Measurements from ENCODE around the gene PPFIA2. TPM values are rescaled to one million over a fixed set of nuclear protein-coding genes. Genes with fewer than 3 reads are reported as not detected.

PPFIA2 gene
- total and polyA plus RNA-seq, 10 of the 15 experiments (the other 5 are each of a cell fraction or from before 2014, with no cell fraction given) = 0.06 to 0.39 (median 0.18) TPM; not detected in 6

DNA sequence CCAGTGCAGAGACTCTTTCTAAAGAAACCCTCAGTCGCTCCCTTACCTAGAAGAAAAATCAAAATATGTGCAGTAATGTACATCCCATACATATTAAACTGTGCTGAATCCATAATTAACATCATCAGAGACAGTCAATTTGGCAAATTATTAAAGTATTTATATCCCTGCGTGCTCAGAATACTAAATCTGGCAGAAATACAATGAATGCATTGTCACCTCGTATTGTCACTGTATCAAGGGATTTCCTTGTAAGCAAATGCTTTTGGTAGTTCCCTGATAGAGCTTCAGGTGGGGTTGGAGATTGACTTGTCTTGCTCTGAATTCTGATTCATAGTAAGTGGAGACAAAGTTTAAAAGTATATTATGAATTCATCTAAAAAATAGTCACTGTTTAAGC lies 319.1 kb downstream of the PPFIA2 start:
- BruUV-seq (replicated peaks) = no TSS peak
- CTCF ChIA-PET = interaction anchor here (1.2 to 1.8 kb wide), 3 partner anchors 8 to 12 kb away, joined by 3 to 5 read pairs (median 4); no protein-coding TSS in a partner anchor
- RAD21 ChIA-PET (ENCODE audit: unreplicated experiment) = no interaction called here
- no peaks in the 10 kb centered on the region for H3K4me1 ChIP-seq (ENCODE audit: control insufficient read depth, insufficient read depth, low read length)
- in situ Hi-C loops (cut with MboI) (no loop called here), intact Hi-C loops (cut with micrococcal nuclease; ENCODE audit: unreplicated experiment) (no loop called here)
- FAIRE-seq (no peak), DNase-seq (ENCODE audit: low read depth, low spot score) (no peak), ATAC-seq (no peak)
- SMC1A ChIA-PET (ENCODE audit: uncharacterized antibody, unreplicated experiment) = no interaction called here
- H3K36me3 ChIP-seq (ENCODE audit: control insufficient read depth in 2 of 2, insufficient read depth in 2 of 2, low read length in 1 of 2) = no peaks in the 10 kb centered on the region
- H3K9ac ChIP-seq (ENCODE audit: control insufficient read depth, insufficient read depth, low read length) = no peak overlapping the region
- H3K27me3 ChIP-seq (replicated peaks in 1 of 2; ENCODE audit: control insufficient read depth in 2 of 2, insufficient read depth in 2 of 2, low read length in 1 of 2) = no peaks in the 10 kb centered on the region
- no peak overlapping the region for H3K4me3 ChIP-seq
- H3K4me2 ChIP-seq (ENCODE audit: control insufficient read depth, insufficient read depth) = no peak overlapping the region
- no peaks in the 10 kb centered on the region for H3K9me3 ChIP-seq (replicated peaks; ENCODE audit: control insufficient read depth, insufficient read depth, low read length)
- TF ChIP-seq KDM1A (IDR thresholded peaks at IDR 0.05; ENCODE audit: borderline replicate concordance) = no peak
- TF ChIP-seq SRF (IDR thresholded peaks at IDR 0.05; ENCODE audit: low read depth in 2 of 2, low read length in 2 of 2) = no peak
- no peak for TF ChIP-seq MEF2B (IDR thresholded peaks at IDR 0.05; ENCODE audit: partially characterized antibody, poor library complexity, severe bottlenecking)
- no peak for TF ChIP-seq GABPA (IDR thresholded peaks at IDR 0.05; ENCODE audit: low read depth)
- no peak for TF ChIP-seq IRF4 (IDR thresholded peaks at IDR 0.05; ENCODE audit: low read depth, low read length)
- TF ChIP-seq POLR2A (IDR thresholded peaks at IDR 0.05; ENCODE audit: low read depth, low read length) = no peak
- no peak for TF ChIP-seq HDAC2 (IDR thresholded peaks at IDR 0.05)
- TF ChIP-seq BCL3 (IDR thresholded peaks at IDR 0.05; ENCODE audit: borderline replicate concordance, insufficient read depth, low read depth, low read length, poor library complexity, severe bottlenecking) = no peak
- TF ChIP-seq CHD4 (IDR thresholded peaks at IDR 0.05) = no peak
- no peak for TF ChIP-seq EED (IDR thresholded peaks at IDR 0.05; ENCODE audit: low read depth)
- TF ChIP-seq NFYB (IDR thresholded peaks at IDR 0.05; ENCODE audit: insufficient read depth, low read depth, low read length) = no peak
- no peak for TF ChIP-seq ELK1 (IDR thresholded peaks at IDR 0.05; ENCODE audit: low read depth, low read length)
- TF ChIP-seq POU2F2 (IDR thresholded peaks at IDR 0.05; ENCODE audit: borderline replicate concordance, low read depth, low read length) = no peak
- no peak for TF ChIP-seq CTCF (IDR thresholded peaks at IDR 0.05 in 2 of 3, conservative IDR thresholded peaks at IDR 0.05 in 1 of 3; ENCODE audit: control insufficient read depth in 2 of 3, extremely low read depth in 1 of 3, insufficient read depth in 1 of 3, low read depth in 3 of 3, low read length in 3 of 3)
- no peak for TF ChIP-seq SREBF2 (IDR thresholded peaks at IDR 0.05; ENCODE audit: low read length)
- no peak overlapping the region for H2AFZ ChIP-seq (ENCODE audit: control insufficient read depth, low read depth, low read length)
- WGBS (ENCODE audit: insufficient coverage, insufficient replicate concordance, low lambda C conversion rate, missing lambda C conversion rate) = 0% methylated on average over 3 of the region's 3 CpGs
- H3K79me2 ChIP-seq (ENCODE audit: control insufficient read depth, insufficient read depth, low read length) = no peaks in the 10 kb centered on the region
- no peak overlapping the region for H3K27ac ChIP-seq (ENCODE audit: control insufficient read depth, insufficient read depth)
- H4K20me1 ChIP-seq (ENCODE audit: control insufficient read depth, insufficient read depth) = no peaks in the 10 kb centered on the region
- POLR2A ChIA-PET = no interaction called here

All from GM12878 (cell line).